ENCODE measurements around the gene EEF1AKMT4.

The EEF1AKMT4 gene

GRCh38 chr3:184299488-184300377 is 50.3 kb downstream of the EEF1AKMT4 start:
- no peak for DNase-seq (ENCODE audit: low read depth)

GRCh38 chr3:184300378-184300720 is 50.9 kb downstream of the EEF1AKMT4 start:
- DNase-seq (ENCODE audit: low read depth): no peak

- no peak for DNase-seq (ENCODE audit: low read depth)
Observed at GRCh38 chr3:184305577-184305976, 56.1 kb downstream of the EEF1AKMT4 start.

- DNase-seq (ENCODE audit: low read depth): no peak
Observed at GRCh38 chr3:184306341-184306972, 57.0 kb downstream of the EEF1AKMT4 start.

GRCh38 chr3:184307915-184308314 is 58.4 kb downstream of the EEF1AKMT4 start:
- no peak for DNase-seq (ENCODE audit: low read depth)
